ENCODE data around the gene LLGL2.

LLGL2 gene

DNA sequence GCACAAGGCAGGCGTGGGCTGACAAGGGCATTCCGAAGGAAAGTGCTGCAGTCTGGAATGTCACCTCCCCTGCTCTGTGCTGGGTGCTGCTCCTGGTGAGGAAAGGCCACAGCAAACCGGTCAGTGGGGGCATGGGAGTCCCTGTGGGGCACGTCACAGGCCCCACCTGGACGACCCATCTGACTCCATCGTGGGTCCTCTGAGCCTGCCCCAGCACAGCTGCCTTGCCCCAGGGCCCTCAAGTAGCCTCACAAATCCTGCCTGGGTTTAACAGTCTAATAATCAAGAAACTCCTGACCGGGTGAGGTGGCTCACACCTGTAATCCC, 59.3 kb downstream of the LLGL2 start:
- Histone ChIP-seq H3K27me3 (ENCODE audit: control insufficient read depth, low read length) (peaks cover 40% of the 10 kb centered on the region), H3F3A (ENCODE audit: control insufficient read depth, insufficient read depth) (no peaks in the 10 kb centered on the region), H4K20me1 (ENCODE audit: control insufficient read depth, insufficient read depth, low read depth, low read length) (no peaks in the 10 kb centered on the region), H3K36me3 (ENCODE audit: control insufficient read depth, low read length) (no peaks in the 10 kb centered on the region), H3K4me2 (ENCODE audit: low read length) (peak overlapping the region; percentile 16; the same call in 1 of the 2 replicates), H3K27ac (ENCODE audit: low read depth, low read length) (no peak overlapping the region), H3K4me3 (ENCODE audit: low read length) (no peak overlapping the region), H3K4me1 (ENCODE audit: control insufficient read depth, low read length) (peaks cover 28% of the 10 kb centered on the region), H3K79me2 (ENCODE audit: control insufficient read depth, low read length) (no peaks in the 10 kb centered on the region), H3K9me3 (ENCODE audit: control insufficient read depth, insufficient read depth, low read length) (no peaks in the 10 kb centered on the region), H3K9me2 (replicated peaks; ENCODE audit: control insufficient read depth, low read length) (no peaks in the 10 kb centered on the region)
- TF ChIP-seq, protein P1, sequence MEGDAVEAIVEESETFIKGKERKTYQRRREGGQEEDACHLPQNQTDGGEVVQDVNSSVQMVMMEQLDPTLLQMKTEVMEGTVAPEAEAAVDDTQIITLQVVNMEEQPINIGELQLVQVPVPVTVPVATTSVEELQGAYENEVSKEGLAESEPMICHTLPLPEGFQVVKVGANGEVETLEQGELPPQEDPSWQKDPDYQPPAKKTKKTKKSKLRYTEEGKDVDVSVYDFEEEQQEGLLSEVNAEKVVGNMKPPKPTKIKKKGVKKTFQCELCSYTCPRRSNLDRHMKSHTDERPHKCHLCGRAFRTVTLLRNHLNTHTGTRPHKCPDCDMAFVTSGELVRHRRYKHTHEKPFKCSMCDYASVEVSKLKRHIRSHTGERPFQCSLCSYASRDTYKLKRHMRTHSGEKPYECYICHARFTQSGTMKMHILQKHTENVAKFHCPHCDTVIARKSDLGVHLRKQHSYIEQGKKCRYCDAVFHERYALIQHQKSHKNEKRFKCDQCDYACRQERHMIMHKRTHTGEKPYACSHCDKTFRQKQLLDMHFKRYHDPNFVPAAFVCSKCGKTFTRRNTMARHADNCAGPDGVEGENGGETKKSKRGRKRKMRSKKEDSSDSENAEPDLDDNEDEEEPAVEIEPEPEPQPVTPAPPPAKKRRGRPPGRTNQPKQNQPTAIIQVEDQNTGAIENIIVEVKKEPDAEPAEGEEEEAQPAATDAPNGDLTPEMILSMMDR (IDR thresholded peaks at IDR 0.05; ENCODE audit: low read depth, low read length, poor library complexity, severe bottlenecking): no peak
- TF ChIP-seq EZH2phosphoT487 (IDR thresholded peaks at IDR 0.05; ENCODE audit: borderline replicate concordance, low read length): no peak

GRCh38 chr17:75587675-75588595, 62.4 kb downstream of the LLGL2 start, which contains the start of gene MYO15B:
Gene MYO15B, plus strand, starts transcription at chr17:75587800. Its CDS starts 258 bp downstream, at chr17:75588058.
- Histone ChIP-seq H3K36me3 (ENCODE audit: control insufficient read depth, low read length) (no peaks in the 10 kb centered on the region), H3K9me2 (replicated peaks; ENCODE audit: control insufficient read depth, low read length) (no peaks in the 10 kb centered on the region), H3K4me2 (ENCODE audit: low read length) (peak within 1 kb of the TSS; percentile 54), H3K79me2 (ENCODE audit: control insufficient read depth, low read length) (no peaks in the 10 kb centered on the region), H3K9me3 (ENCODE audit: control insufficient read depth, insufficient read depth, low read length) (no peaks in the 10 kb centered on the region), H4K20me1 (ENCODE audit: control insufficient read depth, insufficient read depth, low read depth, low read length) (no peaks in the 10 kb centered on the region), H3K4me1 (ENCODE audit: control insufficient read depth, low read length) (peaks cover 34% of the 10 kb centered on the region), H3K27ac (ENCODE audit: low read depth, low read length) (no peak within 1 kb of the TSS), H3K4me3 (ENCODE audit: low read length) (peak within 1 kb of the TSS; percentile 35), H3F3A (ENCODE audit: control insufficient read depth, insufficient read depth) (no peaks in the 10 kb centered on the region), H3K27me3 (ENCODE audit: control insufficient read depth, low read length) (peaks cover 63% of the 10 kb centered on the region)
- peak; percentile 97 for TF ChIP-seq EZH2phosphoT487 (IDR thresholded peaks at IDR 0.05; ENCODE audit: borderline replicate concordance, low read length)
- TF ChIP-seq, protein P1 (IDR thresholded peaks at IDR 0.05; ENCODE audit: low read depth, low read length, poor library complexity, severe bottlenecking): peak; percentile 18

GRCh38 chr17:75588596-75589011, 63.1 kb downstream of the LLGL2 start:
- Histone ChIP-seq H3K27ac (ENCODE audit: low read depth, low read length) (no peak overlapping the region), H3K4me1 (ENCODE audit: control insufficient read depth, low read length) (peaks cover 34% of the 10 kb centered on the region)

More at GRCh38 chr17:75588596-75589011, 63.1 kb downstream of the LLGL2 start:
- Histone ChIP-seq H3K9me3 (ENCODE audit: control insufficient read depth, insufficient read depth, low read length) (no peaks in the 10 kb centered on the region), H3K79me2 (ENCODE audit: control insufficient read depth, low read length) (no peaks in the 10 kb centered on the region), H3K4me2 (ENCODE audit: low read length) (peak overlapping the region; percentile 54), H4K20me1 (ENCODE audit: control insufficient read depth, insufficient read depth, low read depth, low read length) (no peaks in the 10 kb centered on the region), H3K36me3 (ENCODE audit: control insufficient read depth, low read length) (no peaks in the 10 kb centered on the region), H3K27me3 (ENCODE audit: control insufficient read depth, low read length) (peaks cover 63% of the 10 kb centered on the region), H3F3A (ENCODE audit: control insufficient read depth, insufficient read depth) (no peaks in the 10 kb centered on the region), H3K9me2 (replicated peaks; ENCODE audit: control insufficient read depth, low read length) (no peaks in the 10 kb centered on the region), H3K4me3 (ENCODE audit: low read length) (peak overlapping the region; percentile 35)
- no peak for TF ChIP-seq EZH2phosphoT487 (IDR thresholded peaks at IDR 0.05; ENCODE audit: borderline replicate concordance, low read length)
- TF ChIP-seq, protein P1 (IDR thresholded peaks at IDR 0.05; ENCODE audit: low read depth, low read length, poor library complexity, severe bottlenecking): no peak
